ENCODE data around the gene MYH10. TPM values are rescaled to one million over a fixed set of nuclear protein-coding genes. Genes with fewer than 3 reads are reported as not detected.

Gene MYH10
- total and polyA plus RNA-seq, 9 of the 15 experiments (the other 6 are each of a cell fraction or from before 2014, with no cell fraction given): 16.3 to 95.3 (median 39.7) TPM

DNA sequence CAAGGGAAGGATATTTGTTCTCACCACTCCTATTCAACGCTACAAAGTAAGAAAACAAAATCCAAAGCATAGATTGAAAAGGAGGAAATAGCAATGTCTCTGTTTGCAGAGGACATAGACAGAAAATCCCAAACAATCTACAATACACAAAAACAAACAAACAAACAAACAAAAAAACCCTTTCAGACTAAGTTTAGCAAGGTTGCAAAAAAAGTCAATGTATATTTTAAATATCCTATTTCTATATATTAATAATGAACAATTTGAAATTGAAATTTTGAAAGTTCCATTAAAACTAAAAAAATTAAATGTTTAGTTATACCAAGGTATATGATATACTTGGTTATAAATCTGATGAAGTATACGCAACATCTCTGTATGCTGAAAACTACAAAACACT lies 37.2 kb downstream of the MYH10 start:
- Histone ChIP-seq H3K4me3 (no peak overlapping the region), H3K9me1 (ENCODE audit: control insufficient read depth, insufficient read depth, low read length) (no peaks in the 10 kb centered on the region), H3K9me3 (replicated peaks; ENCODE audit: control insufficient read depth, insufficient read depth, low read depth, low read length) (no peaks in the 10 kb centered on the region), H2AFZ (ENCODE audit: low read depth, low read length) (no peak overlapping the region), H3K9ac (ENCODE audit: insufficient read depth in 1 of 2, low read depth in 2 of 2, low read length in 2 of 2) (no peak overlapping the region), H4K20me1 (replicated peaks; ENCODE audit: control insufficient read depth, insufficient read depth, low read length) (no peaks in the 10 kb centered on the region), H3K36me3 (ENCODE audit: control insufficient read depth, insufficient read depth, low read length) (peaks cover 3% of the 10 kb centered on the region; the same call in 1 of the 3 replicates), H3K4me2 (ENCODE audit: insufficient read depth, low read length) (no peak overlapping the region), H3K27me3 (ENCODE audit: control insufficient read depth in 2 of 2, insufficient read depth in 2 of 2, low read length in 2 of 2) (no peaks in the 10 kb centered on the region), H3K4me1 (replicated peaks in 1 of 2; ENCODE audit: control insufficient read depth in 2 of 2, insufficient read depth in 2 of 2, low read length in 2 of 2) (no peaks in the 10 kb centered on the region; a peak in 1 of 5 replicates), H3K79me2 (ENCODE audit: control insufficient read depth, insufficient read depth, low read length) (peaks cover 24% of the 10 kb centered on the region), H3K27ac (ENCODE audit: extremely low read depth, low read depth, low read length) (no peak overlapping the region)
- intact Hi-C loops (cut with micrococcal nuclease) (no loop called here), in situ Hi-C loops (cut with MboI) (no loop called here)
- no peak for FAIRE-seq
- WGBS (ENCODE audit: insufficient coverage, low coverage, missing lambda C conversion rate): 100% methylated on average over 2 of the region's 2 CpGs
- ATAC-seq: no peak
- TF ChIP-seq PHF20 (IDR thresholded peaks at IDR 0.05; ENCODE audit: partially characterized antibody) (no peak), ZSCAN32 (CRISPR knock-in tag; IDR thresholded peaks at IDR 0.05) (no peak), KDM1A (IDR thresholded peaks at IDR 0.05) (no peak), GABPB2 (CRISPR knock-in tag; conservative IDR thresholded peaks at IDR 0.05) (no peak), U2AF1 (optimal IDR thresholded peaks at IDR 0.05; ENCODE audit: low read depth, low read length) (no peak), CREB3 (tag; conservative IDR thresholded peaks at IDR 0.05; ENCODE audit: low read depth) (no peak), ID3 (CRISPR knock-in tag; IDR thresholded peaks at IDR 0.05) (no peak), ID3 (tag; IDR thresholded peaks at IDR 0.05) (no peak), SAFB2 (IDR thresholded peaks at IDR 0.05; ENCODE audit: borderline replicate concordance, low read depth, low read length, severe bottlenecking) (no peak), CBX2 (IDR thresholded peaks at IDR 0.05; ENCODE audit: insufficient read depth, low read length, poor library complexity, severe bottlenecking) (no peak), C11orf30 (IDR thresholded peaks at IDR 0.05; ENCODE audit: low read depth) (peak; percentile 51; the same call in 1 of the 2 replicates), ZNF316 (IDR thresholded peaks at IDR 0.05) (peak; percentile 53)
- CTCF ChIA-PET (ENCODE audit: low intra/inter-chr PET ratio): no interaction called here
- POLR2A ChIA-PET: no interaction called here
- DNase-seq (ENCODE audit: extremely low read depth in 1 of 4, low spot score in 3 of 4): no peak
- BruUV-seq (replicated peaks): no TSS peak

Measured in K562 (cell line).